ENCODE results near the gene S100P.

Gene S100P

DNA sequence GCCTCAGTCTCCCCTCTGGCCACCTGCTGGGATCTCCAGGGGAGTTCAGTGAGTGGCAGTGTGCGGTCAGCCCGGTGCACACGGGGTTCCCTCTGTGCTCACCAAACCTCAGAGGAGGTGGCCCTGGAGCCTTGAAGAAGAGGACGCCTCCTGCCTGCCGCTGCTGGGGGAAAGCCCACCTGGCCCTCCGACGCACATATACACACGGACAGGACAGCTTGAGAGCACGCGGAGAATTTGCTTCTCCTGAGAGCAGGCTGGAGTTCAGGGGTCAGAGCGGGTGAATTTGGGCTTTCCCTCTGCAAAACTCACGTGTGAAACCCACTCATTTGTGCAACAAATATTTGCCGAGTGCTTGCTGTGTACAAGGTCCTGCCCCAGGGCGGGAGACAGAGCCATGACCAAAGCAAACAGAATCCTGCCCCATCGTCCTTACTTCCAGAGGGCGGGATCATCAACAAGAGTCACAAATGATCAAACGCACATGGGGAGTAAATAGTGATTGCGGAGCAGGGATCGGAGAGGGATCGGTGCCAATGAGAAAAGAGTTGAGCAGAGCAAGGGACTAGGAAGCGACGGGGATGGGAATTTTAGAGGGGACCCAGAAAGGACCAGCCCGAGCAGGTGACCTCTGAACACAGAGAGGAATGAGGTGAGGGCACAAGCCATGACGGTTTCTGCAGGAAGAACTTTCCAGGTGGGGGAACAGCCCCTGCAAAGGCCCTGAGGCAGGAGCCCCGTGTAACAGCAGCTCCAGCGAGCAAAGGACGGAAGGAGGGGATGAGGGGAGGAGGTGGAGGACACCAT lies 39.9 kb downstream of the S100P start:
- H3K27me3 Mint-ChIP-seq: no peaks in the 10 kb centered on the region
- no peaks in the 10 kb centered on the region for H3K36me3 Mint-ChIP-seq (ENCODE audit: low read depth)
- H3K4me3 Mint-ChIP-seq: no peak overlapping the region
- H3K9me3 Mint-ChIP-seq: no peaks in the 10 kb centered on the region
- no peak overlapping the region for H3K27ac Mint-ChIP-seq
- H3K4me1 Mint-ChIP-seq (ENCODE audit: low read depth): no peaks in the 10 kb centered on the region

GRCh38 chr4:6734165-6734786 lies 40.6 kb downstream of the S100P start:
- H3K4me1 Mint-ChIP-seq (ENCODE audit: low read depth): no peaks in the 10 kb centered on the region
- H3K27me3 Mint-ChIP-seq: no peaks in the 10 kb centered on the region
- no peak overlapping the region for H3K27ac Mint-ChIP-seq
- H3K9me3 Mint-ChIP-seq: no peaks in the 10 kb centered on the region
- H3K4me3 Mint-ChIP-seq: no peak overlapping the region
- H3K36me3 Mint-ChIP-seq (ENCODE audit: low read depth): no peaks in the 10 kb centered on the region

- H3K4me1 Mint-ChIP-seq (ENCODE audit: low read depth): no peaks in the 10 kb centered on the region
Measured at GRCh38 chr4:6739920-6740319, 46.2 kb downstream of the S100P start.

DNA sequence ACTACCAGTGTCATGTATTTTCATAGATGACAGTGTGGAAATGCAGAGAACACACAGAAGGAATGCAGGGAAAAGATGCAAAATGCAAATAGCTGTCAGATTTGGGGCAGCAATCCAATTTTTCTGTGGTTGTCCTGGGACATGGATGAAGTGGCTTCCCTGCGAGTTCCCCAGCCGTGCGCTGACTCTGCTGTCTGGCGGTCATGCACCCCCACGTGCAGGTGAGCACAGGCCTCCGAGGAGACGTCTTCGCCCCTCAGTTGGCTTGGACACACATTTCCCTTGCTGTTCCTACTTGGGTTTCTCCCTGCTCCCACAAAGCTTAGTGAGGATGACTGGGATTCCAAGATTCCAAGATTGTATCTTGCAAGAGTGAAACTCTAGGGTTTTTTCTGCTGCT lies 46.7 kb downstream of the S100P start:
- Mint-ChIP-seq H3K9me3 (no peaks in the 10 kb centered on the region), H3K36me3 (ENCODE audit: low read depth) (no peaks in the 10 kb centered on the region)

More at GRCh38 chr4:6739920-6740319, 46.2 kb downstream of the S100P start:
- Mint-ChIP-seq H3K27me3 (no peaks in the 10 kb centered on the region), H3K27ac (no peak overlapping the region), H3K36me3 (ENCODE audit: low read depth) (no peaks in the 10 kb centered on the region), H3K4me3 (no peak overlapping the region), H3K9me3 (no peaks in the 10 kb centered on the region)

GRCh38 chr4:6742507-6742906 lies 48.8 kb downstream of the S100P start:
- H3K9me3 Mint-ChIP-seq: no peaks in the 10 kb centered on the region
- no peaks in the 10 kb centered on the region for H3K27me3 Mint-ChIP-seq
- no peaks in the 10 kb centered on the region for H3K4me1 Mint-ChIP-seq (ENCODE audit: low read depth)
- no peak overlapping the region for H3K4me3 Mint-ChIP-seq
- H3K36me3 Mint-ChIP-seq (ENCODE audit: low read depth): no peaks in the 10 kb centered on the region
- H3K27ac Mint-ChIP-seq: no peak overlapping the region

More for the DNA sequence above, 46.7 kb downstream of the S100P start:
- H3K4me3 Mint-ChIP-seq: no peak overlapping the region
- no peaks in the 10 kb centered on the region for H3K27me3 Mint-ChIP-seq
- no peak overlapping the region for H3K27ac Mint-ChIP-seq
- H3K4me1 Mint-ChIP-seq (ENCODE audit: low read depth): no peaks in the 10 kb centered on the region

DNA sequence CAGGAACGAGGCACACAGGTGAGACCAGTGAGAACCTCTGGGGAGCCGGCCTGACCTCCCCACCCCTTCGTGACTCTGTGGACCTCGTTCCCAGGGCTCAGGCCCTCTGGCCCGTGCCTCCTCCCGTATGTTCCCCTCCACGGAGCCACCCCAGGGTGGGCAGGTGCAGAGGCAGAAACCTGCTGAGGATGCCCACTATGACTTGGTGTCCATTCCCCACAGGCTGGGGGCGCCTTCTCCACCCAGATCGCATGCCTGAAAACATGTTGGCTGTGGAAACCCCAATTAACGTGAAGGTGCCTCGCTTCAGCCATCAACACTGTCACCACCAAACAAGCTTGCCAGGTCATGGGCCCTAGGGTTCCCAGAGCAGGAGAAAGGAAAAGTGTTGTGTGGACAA lies 49.3 kb downstream of the S100P start:
- Mint-ChIP-seq H3K27ac (no peak overlapping the region), H3K9me3 (no peaks in the 10 kb centered on the region), H3K27me3 (no peaks in the 10 kb centered on the region), H3K4me1 (ENCODE audit: low read depth) (no peaks in the 10 kb centered on the region), H3K36me3 (ENCODE audit: low read depth) (no peaks in the 10 kb centered on the region), H3K4me3 (no peak overlapping the region)

Data from stimulated activated naive CD8-positive, alpha-beta T cell treated with anti-CD3 and anti-CD28 coated beads, Interleukin-15, Interleukin-2, amounts not matched to agents 100 ng/mL and 50 ng/mL, for 24 hours (primary cell).